GM21723 (cell line): ENCODE measurements around the gene GRK5.

Experiments used
- ATAC-seq: cut with Tn5 transposase; IDR thresholded peaks from one replicate; pipeline ENCODE4 v1.9.1; 2021; ENCODE audit warnings: mild to moderate bottlenecking, moderate library complexity; ENCODE audit not compliant: unreplicated experiment

Gene GRK5

GRCh38 chr10:119469325-119469707 is 261.9 kb downstream of the GRK5 start:
- ATAC-seq = no peak

DNA sequence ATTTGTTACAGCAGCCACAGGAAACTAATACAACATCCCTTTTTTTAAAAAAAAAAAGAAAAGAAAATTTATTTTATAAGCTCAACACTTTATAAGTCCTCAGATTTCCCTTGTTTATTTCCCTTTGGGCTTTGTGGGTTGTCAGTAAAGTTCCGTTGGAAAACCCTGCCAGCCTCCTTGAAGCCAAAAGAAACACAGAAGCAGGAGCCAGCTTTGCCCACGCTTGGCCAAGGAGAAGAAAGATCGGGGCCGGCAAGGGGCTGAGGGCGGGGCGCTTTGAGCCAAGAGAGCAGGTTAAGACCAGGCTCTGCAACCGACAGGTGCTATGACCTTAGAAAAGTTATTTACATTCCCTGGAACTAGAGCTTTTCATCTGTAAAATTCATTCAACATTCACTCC is 262.5 kb downstream of the GRK5 start:
- ATAC-seq = no peak

GRCh38 chr10:119470920-119471702 is 263.7 kb downstream of the GRK5 start:
- no peak for ATAC-seq

GRCh38 chr10:119473771-119474170 is 266.4 kb downstream of the GRK5 start:
- no peak for ATAC-seq

DNA sequence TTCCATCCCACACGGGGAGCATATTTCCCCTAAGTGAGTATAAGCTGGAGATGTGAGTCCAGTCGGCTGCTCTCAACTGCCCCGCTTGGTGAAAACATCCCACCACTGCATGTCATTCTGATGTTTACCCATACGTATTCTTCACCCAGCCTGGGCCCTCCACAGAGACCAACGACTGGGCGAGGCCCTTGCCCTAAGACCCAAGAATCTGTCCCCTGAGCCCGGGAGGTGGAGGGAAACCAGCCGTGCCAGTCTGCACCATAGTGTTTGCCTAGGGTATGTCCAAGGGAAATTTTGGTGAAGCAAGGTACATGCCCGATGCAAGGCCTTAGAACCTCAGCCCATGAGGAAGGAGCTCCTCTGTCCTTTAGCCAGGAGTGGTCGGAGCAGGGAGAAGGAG is 267.2 kb downstream of the GRK5 start:
- ATAC-seq = no peak

GRCh38 chr10:119477444-119477843 is 270.1 kb downstream of the GRK5 start:
- ATAC-seq = peak; percentile 76

- ATAC-seq = peak; percentile 86
Observed at GRCh38 chr10:119478111-119478802, 270.9 kb downstream of the GRK5 start.

- ATAC-seq = peak; percentile 5
Observed at GRCh38 chr10:119478811-119479341, 271.5 kb downstream of the GRK5 start.

- no peak for ATAC-seq
Observed at GRCh38 chr10:119479532-119479931, 272.2 kb downstream of the GRK5 start.

GRCh38 chr10:119480667-119481066 is 273.3 kb downstream of the GRK5 start:
- no peak for ATAC-seq

DNA sequence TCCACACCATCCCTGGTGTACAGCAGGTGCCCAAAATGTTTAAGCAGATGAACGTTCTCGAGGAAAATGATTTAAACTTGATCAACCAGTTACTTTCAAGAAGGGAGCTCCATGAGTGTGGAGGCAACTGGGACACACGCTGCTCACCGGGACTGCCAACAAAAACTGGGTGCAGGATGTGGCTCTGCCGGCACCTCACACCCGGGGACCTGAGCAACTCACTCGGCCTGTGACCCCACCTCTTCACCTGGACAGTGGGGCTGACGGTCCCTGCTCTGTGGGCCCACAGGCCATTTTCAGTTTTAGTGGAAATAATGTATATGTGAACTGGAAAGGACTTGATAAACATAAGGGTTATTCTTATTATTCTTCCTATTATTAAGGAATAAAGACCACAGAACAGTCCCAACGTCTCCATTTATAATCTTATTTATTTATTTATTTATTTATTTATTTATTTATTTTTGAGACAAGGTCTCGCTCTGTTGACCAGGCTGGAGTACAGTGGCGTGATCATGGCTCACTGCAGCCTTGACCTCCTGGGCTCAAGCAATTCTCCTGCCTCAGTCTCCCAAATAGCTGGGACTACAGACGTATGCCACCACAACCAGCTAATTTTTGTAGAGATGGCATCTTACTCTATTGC is 274.5 kb downstream of the GRK5 start:
- ATAC-seq = no peak

GRCh38 chr10:119483001-119483400 is 275.6 kb downstream of the GRK5 start:
- no peak for ATAC-seq

DNA sequence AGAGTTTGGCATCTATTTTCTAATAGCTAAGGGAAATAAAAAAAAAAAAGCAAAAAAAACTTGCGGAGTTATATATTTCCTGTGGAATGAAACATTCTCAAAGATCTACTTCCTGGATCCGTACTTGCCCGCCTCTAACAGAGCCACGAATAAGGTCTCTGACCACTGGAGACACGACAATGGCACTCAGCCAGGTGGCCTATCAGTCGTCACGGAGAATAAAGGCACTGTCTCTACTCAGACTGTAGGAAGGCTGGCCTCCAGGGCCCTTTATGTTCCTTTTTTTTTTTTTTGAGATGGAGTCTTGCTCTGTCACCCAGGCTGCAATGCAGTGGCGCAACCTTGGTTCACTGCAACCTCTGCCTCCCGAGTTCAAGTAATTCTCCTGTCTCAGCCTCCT is 276.5 kb downstream of the GRK5 start:
- no peak for ATAC-seq

- ATAC-seq = no peak
Observed at GRCh38 chr10:119488675-119489074, 281.3 kb downstream of the GRK5 start.

- no peak for ATAC-seq
Observed at GRCh38 chr10:119489991-119490326, 282.6 kb downstream of the GRK5 start.

DNA sequence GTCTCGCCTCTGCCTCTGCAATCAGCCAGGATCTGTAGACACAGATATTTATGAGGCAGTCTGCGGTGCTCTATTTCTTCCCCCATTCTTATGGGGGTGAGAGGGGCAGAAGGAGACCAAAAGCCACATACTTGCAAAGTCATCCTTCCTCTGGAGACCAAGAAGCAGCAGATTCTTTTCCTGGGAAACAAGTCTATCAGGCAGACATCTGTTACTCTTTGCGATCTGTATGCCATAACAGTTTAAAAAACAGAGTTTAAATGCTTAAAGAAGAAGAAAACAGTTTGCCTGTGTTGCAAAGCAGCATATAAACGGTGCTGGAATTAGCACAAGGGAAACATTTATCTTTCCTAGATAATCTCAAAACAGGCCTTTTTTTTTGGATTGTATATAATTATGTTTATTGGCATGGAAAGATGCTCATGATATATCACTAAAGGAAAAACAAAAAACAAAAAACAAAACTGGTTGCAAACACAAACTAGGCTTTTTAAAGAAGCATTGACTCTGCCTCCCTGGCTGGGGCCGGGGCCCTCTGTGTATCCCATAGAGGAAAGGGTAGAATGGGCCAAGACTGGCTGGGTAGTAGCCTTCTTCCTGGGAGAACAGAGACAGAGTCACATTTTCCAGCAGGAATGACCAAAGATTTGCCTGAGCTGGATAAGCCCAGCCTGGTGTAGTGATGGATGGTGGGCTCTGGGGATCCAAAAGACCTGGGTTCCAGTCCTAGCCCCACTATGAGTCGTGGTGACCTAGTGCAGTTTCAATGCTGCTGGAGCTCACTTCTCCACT is 284.8 kb downstream of the GRK5 start:
- ATAC-seq = no peak

- ATAC-seq = no peak
Observed at GRCh38 chr10:119493155-119493554, 285.8 kb downstream of the GRK5 start.

DNA sequence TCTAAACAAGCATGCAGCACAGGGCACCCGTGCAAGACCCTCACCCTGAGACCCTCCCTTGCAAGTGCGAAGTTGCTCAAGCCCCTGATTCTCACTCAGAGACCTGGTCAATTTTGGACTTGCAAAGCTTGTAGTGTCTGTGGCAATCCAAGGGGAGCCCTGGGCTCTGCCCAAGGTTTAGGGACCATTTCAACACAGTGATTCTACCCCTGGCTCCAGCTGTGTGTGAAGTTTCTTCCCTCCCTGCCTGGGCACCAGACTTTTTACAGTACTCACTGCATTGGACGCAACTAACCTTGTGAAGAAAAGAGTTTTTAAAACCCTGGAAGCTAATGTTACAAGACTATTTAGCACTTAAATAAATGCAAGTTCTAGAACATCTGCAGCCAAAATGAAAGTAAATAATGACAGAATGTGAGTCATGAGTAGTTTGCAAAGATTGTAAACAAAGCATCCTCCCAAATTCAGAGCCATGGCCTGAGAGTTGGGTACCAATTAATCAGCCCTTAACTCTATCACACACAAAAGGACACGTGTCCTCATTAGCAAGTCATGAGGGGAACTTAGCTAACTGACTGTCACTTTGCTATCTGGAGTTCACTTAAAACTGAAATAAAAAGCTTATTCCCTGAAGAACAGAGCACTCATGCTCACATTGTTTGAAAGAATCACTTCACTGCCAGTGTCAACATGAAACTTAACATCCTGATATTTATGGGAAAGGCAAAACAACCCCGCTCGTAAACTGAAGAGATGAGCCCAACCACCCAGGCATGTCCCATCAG is 287.1 kb downstream of the GRK5 start:
- ATAC-seq = no peak

DNA sequence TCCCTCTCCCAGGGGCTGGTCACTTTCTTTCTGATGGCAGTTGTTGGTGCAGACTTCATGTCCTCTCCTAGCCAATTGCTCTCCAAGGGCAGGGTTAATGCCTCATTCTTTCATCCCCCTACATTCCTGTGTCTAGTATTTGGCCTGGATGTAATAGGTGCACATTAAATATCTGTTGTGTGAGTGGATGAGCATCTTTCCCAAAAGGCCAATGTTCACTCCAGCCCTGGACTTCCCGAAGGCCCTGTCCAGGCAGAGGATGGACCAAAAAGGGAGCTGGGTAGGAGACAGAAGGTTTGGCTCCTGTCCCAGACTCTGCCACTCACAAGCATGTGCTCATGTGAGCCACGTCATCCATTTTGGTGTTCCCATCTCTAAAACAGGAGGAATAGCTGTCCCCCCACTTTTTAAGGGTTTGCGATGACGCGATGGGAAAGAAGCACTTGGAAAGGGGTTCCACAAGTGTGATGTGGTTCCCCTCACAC is 287.7 kb downstream of the GRK5 start:
- no peak for ATAC-seq

DNA sequence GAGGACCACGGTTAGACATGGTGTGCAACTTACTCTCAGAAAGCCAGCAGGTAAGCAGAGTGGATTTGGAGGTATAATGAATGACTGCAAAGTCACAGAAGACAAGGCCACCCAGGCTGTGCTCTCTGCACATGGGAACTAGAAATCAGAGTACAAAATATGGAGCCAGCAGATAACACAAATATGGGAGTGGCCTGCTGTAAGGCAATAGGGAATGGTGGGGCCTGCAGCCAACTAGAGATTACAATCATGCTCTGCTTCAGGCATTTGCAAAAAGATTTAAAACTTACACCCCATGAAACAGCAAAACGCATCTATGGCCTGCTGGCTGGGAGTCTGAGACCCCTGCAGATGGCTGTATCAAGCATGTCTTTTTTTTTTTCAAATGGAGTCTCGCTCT is 288.2 kb downstream of the GRK5 start:
- no peak for ATAC-seq
